Measurements from ENCODE around the gene ABCA5.

- TF ChIP-seq EZH2 (IDR thresholded peaks at IDR 0.05; ENCODE audit: borderline replicate concordance, low read depth, low read length, severe bottlenecking) (no peak), POLR2AphosphoS5 (IDR thresholded peaks at IDR 0.05; ENCODE audit: insufficient read depth, low read depth, low read length) (no peak), POLR2A (IDR thresholded peaks at IDR 0.05; ENCODE audit: low read depth, low read length) (no peak), JUN (IDR thresholded peaks at IDR 0.05; ENCODE audit: borderline replicate concordance, insufficient read depth, insufficient read length, low read depth) (no peak), MYC (IDR thresholded peaks at IDR 0.05; ENCODE audit: low read depth, low read length) (no peak)
- TF ChIP-seq, protein P1, sequence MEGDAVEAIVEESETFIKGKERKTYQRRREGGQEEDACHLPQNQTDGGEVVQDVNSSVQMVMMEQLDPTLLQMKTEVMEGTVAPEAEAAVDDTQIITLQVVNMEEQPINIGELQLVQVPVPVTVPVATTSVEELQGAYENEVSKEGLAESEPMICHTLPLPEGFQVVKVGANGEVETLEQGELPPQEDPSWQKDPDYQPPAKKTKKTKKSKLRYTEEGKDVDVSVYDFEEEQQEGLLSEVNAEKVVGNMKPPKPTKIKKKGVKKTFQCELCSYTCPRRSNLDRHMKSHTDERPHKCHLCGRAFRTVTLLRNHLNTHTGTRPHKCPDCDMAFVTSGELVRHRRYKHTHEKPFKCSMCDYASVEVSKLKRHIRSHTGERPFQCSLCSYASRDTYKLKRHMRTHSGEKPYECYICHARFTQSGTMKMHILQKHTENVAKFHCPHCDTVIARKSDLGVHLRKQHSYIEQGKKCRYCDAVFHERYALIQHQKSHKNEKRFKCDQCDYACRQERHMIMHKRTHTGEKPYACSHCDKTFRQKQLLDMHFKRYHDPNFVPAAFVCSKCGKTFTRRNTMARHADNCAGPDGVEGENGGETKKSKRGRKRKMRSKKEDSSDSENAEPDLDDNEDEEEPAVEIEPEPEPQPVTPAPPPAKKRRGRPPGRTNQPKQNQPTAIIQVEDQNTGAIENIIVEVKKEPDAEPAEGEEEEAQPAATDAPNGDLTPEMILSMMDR (IDR thresholded peaks at IDR 0.05; ENCODE audit: extremely low read depth in 1 of 2, insufficient read depth in 1 of 2, low read depth in 1 of 2, low read length in 2 of 2): peak; percentile 67 to 68
Observed at GRCh38 chr17:69235338-69236058, 91.4 kb downstream of the ABCA5 start.
